K562 (cell line): ENCODE data around the gene DIPK1A. TPM values are rescaled to one million over a fixed set of nuclear protein-coding genes. Genes with fewer than 3 reads are reported as not detected.

Experiments used
- ATF4 ChIP-seq: fragments of 450-650 bp; formaldehyde crosslinking; IDR thresholded peaks from 2 replicates; pipeline ENCODE4 v1.4.0; 2022; ENCODE audit warnings: mild to moderate bottlenecking, moderate library complexity
- CAMTA2 ChIP-seq: fragments of 250-450 bp; sonication (Bioruptor Pico); conservative IDR thresholded peaks from 2 replicates; pipeline ENCODE4 v1.5.1; 2022
- CBFA2T2 ChIP-seq: fragments of 450-650 bp; conservative IDR thresholded peaks from 2 replicates; pipeline ENCODE4 v1.6.1; 2017; ENCODE audit warnings: mild to moderate bottlenecking
- CBX2 ChIP-seq: fragments of 200-600 bp; sonication (generic); IDR thresholded peaks from one replicate; pipeline ENCODE4 v1.6.1; 2012; ENCODE audit warnings: mild to moderate bottlenecking, low read length, inconsistent platforms; ENCODE audit not compliant: insufficient read depth, poor library complexity, severe bottlenecking
- E2F3 ChIP-seq: fragments of 250-450 bp; sonication (Bioruptor Pico); IDR thresholded peaks from 2 replicates; pipeline ENCODE4 v1.4.0; 2020; ENCODE audit warnings: mild to moderate bottlenecking
- HNRNPL ChIP-seq: fragments of 200-400 bp; formaldehyde crosslinking; IDR thresholded peaks from 2 replicates; pipeline ENCODE4 v1.6.1; 2017; ENCODE audit warnings: low read depth, mild to moderate bottlenecking, low read length
- NFRKB ChIP-seq: fragments of 450-650 bp; IDR thresholded peaks from 2 replicates; pipeline ENCODE4 v1.6.1; 2016; ENCODE audit warnings: low read depth
- NR3C1 ChIP-seq: sonication (generic); formaldehyde crosslinking; IDR thresholded peaks from 2 replicates; pipeline ENCODE4 v1.8.1; 2022; ENCODE audit warnings: missing genetic modification reagents
- SMAD1 ChIP-seq: fragments of 150-350 bp; IDR thresholded peaks from 2 replicates; pipeline ENCODE4 v1.6.1; 2014; ENCODE audit warnings: low read length, low read depth; ENCODE audit not compliant: partially characterized antibody
- SMC3 ChIP-seq: conservative IDR thresholded peaks from 2 replicates; pipeline ENCODE4 v1.6.1; 2011; ENCODE audit warnings: low read depth, low read length, improper control_type of control experiment; ENCODE audit not compliant: insufficient read depth
- SOX6 ChIP-seq: fragments of 450-650 bp; IDR thresholded peaks from 2 replicates; pipeline ENCODE4 v1.6.1; 2014; ENCODE audit warnings: mild to moderate bottlenecking
- STAT5A ChIP-seq: IDR thresholded peaks from 2 replicates; pipeline ENCODE4 v1.6.1; 2012; ENCODE audit warnings: low read length, inconsistent platforms, borderline replicate concordance
- ZBED1 ChIP-seq: IDR thresholded peaks from 2 replicates; pipeline ENCODE4 v1.6.1; 2014
- ZBTB12 ChIP-seq: fragments of 250-450 bp; sonication (Bioruptor Pico); IDR thresholded peaks from 2 replicates; pipeline ENCODE4 v1.4.0; 2020
- ZBTB2 ChIP-seq: fragments of 450-650 bp; IDR thresholded peaks from 2 replicates; pipeline ENCODE4 v1.6.1; 2016; ENCODE audit warnings: antibody characterized with exemption
- ZBTB5 ChIP-seq: fragments of 450-650 bp; IDR thresholded peaks from 2 replicates; pipeline ENCODE4 v1.6.1; 2017; ENCODE audit warnings: antibody characterized with exemption
- ZBTB7A ChIP-seq: IDR thresholded peaks from 2 replicates; pipeline ENCODE4 v1.6.1; 2011; ENCODE audit warnings: low read depth, mild to moderate bottlenecking, low read length, moderate library complexity, borderline replicate concordance; ENCODE audit not compliant: control insufficient read depth
- ZNF121 ChIP-seq: sonication (generic); formaldehyde crosslinking; conservative IDR thresholded peaks from 2 replicates; pipeline ENCODE4 v1.8.0; 2022; ENCODE audit warnings: missing genetic modification reagents
- ZNF184 ChIP-seq: sonication (generic); formaldehyde crosslinking; IDR thresholded peaks from 2 replicates; pipeline ENCODE4 v1.5.0; 2020; ENCODE audit warnings: missing genetic modification reagents
- ZNF263 ChIP-seq: sonication (generic); formaldehyde crosslinking; IDR thresholded peaks from 2 replicates; pipeline ENCODE4 v1.8.0; 2022; ENCODE audit warnings: mild to moderate bottlenecking, missing genetic modification reagents, borderline replicate concordance
- ZNF398 ChIP-seq: fragments of 250-450 bp; sonication (Bioruptor Pico); IDR thresholded peaks from 2 replicates; pipeline ENCODE4 v1.8.0; 2021; ENCODE audit warnings: moderate library complexity, mild to moderate bottlenecking, inconsistent platforms
- ZNF75A ChIP-seq: fragments of 450-650 bp; formaldehyde crosslinking; IDR thresholded peaks from 2 replicates; pipeline ENCODE4 v1.4.0; 2020; ENCODE audit warnings: mild to moderate bottlenecking
- polyA plus RNA-seq, 8 experiments: library from polyadenylated mRNA; depleted of rRNA in 4 of 8; stranded (reverse) in 5 of 8; unstranded in 3 of 8; fragments of >200 nt; fragmentation: Nextera tagmentation in 2 of 8; fragmentation: Illumina TruSeq in 1 of 8; extraction: Ambion mirVana in 2 of 8; extraction: Trizol in 1 of 8; gene quantifications; 2 replicates each; pipeline versions ENCODE4 v1.2.1 to v1.2.3, GENCODE V29; 2011 to 2014; ENCODE audit warnings: inconsistent platforms in 1 of 8, missing spikeins in 1 of 8
- total RNA-seq, 7 experiments: library from RNA; depleted of rRNA in 6 of 7; stranded (reverse); fragments of >200 nt in 6 of 7; fragmentation: Illumina TruSeq in 2 of 7; extraction: Trizol in 2 of 7; gene quantifications; 2 replicates each; pipeline versions ENCODE4 v1.2.1 to v1.2.3, GENCODE V29; 2011 to 2021; ENCODE audit warnings: low replicate concordance in 1 of 7

Gene DIPK1A
- total and polyA plus RNA-seq, 9 of the 15 experiments (the other 6 are each of a cell fraction or from before 2014, with no cell fraction given) = 0.54 to 2.5 (median 1.3) TPM

- no peak for TF ChIP-seq ZBTB5
- no peak for TF ChIP-seq ZNF121 (CRISPR knock-in tag)
- TF ChIP-seq ZNF398 (CRISPR knock-in tag) = no peak
- TF ChIP-seq HNRNPL = 0 out of 2 replicates have a peak, but pooled peaks have one; percentile 9
- TF ChIP-seq ZNF184 (CRISPR knock-in tag) = no peak
- TF ChIP-seq E2F3 (CRISPR knock-in tag) = no peak
- no peak for TF ChIP-seq STAT5A
- no peak for TF ChIP-seq CAMTA2 (CRISPR knock-in tag)
- no peak for TF ChIP-seq CBX2
- TF ChIP-seq ZBTB12 (CRISPR knock-in tag) = no peak
- no peak for TF ChIP-seq ZBTB2
- TF ChIP-seq NR3C1 (CRISPR knock-in tag) = no peak
- TF ChIP-seq ATF4 = no peak
- peak; percentile 58; the same call in 1 of the 2 replicates for TF ChIP-seq ZNF263
- no peak for TF ChIP-seq NFRKB
- TF ChIP-seq SOX6 = no peak
- TF ChIP-seq SMAD1 = no peak
- no peak for TF ChIP-seq ZNF75A (CRISPR knock-in tag)
- peak; percentile 87; the same call in 1 of the 2 replicates for TF ChIP-seq ZBTB7A
- TF ChIP-seq ZBED1 = no peak
- TF ChIP-seq CBFA2T2 = no peak
- no peak for TF ChIP-seq SMC3
Observed at GRCh38 chr1:92961131-92961895, at the start of gene DIPK1A (continued).
